K562 (cell line): ENCODE results near the gene SERTAD3. TPM values are rescaled to one million over a fixed set of nuclear protein-coding genes. Genes with fewer than 3 reads are reported as not detected.

Experiments used
- CLOCK ChIP-seq: fragments of 250-450 bp; sonication (Bioruptor Pico); IDR thresholded peaks from 2 replicates; pipeline ENCODE4 v1.4.0; 2020; ENCODE audit warnings: mild to moderate bottlenecking, moderate library complexity, borderline replicate concordance
- DPF2 ChIP-seq: fragments of 450-650 bp; IDR thresholded peaks from 2 replicates; pipeline ENCODE4 v1.6.1; 2016
- FOS ChIP-seq: IDR thresholded peaks from 3 replicates; pipeline ENCODE4 v1.6.1; 2011; ENCODE audit not compliant: insufficient read length; ENCODE audit errors: extremely low read depth
- FOXO4 ChIP-seq: fragments of 450-650 bp; formaldehyde crosslinking; IDR thresholded peaks from 2 replicates; pipeline ENCODE4 v1.4.0; 2020; ENCODE audit warnings: mild to moderate bottlenecking, moderate library complexity
- GTF2E2 ChIP-seq: fragments of 200-800 bp; sonication (Bioruptor generic); IDR thresholded peaks from 2 replicates; pipeline ENCODE4 v1.6.1; 2016; ENCODE audit warnings: missing genetic modification characterization, missing compliant biosample characterization
- HMG20A ChIP-seq: fragments of 450-650 bp; formaldehyde crosslinking; conservative IDR thresholded peaks from 2 replicates; pipeline ENCODE4 v1.4.0; 2020; ENCODE audit warnings: mild to moderate bottlenecking, mixed read lengths
- L3MBTL2 ChIP-seq: fragments of 450-650 bp; IDR thresholded peaks from 2 replicates; pipeline ENCODE4 v1.6.1; 2016; ENCODE audit warnings: mild to moderate bottlenecking, moderate library complexity
- MAZ ChIP-seq, 2 experiments: fragments of 450-650 bp in 1 of 2; sonication (generic) in 1 of 2; formaldehyde crosslinking; IDR thresholded peaks in 1 of 2; conservative IDR thresholded peaks in 1 of 2; 2 replicates each; pipeline versions ENCODE4 v1.4.0 to v1.5.0; 2020; ENCODE audit warnings: mild to moderate bottlenecking in 1 of 2, missing genetic modification reagents in 1 of 2
- MEF2D ChIP-seq: conservative IDR thresholded peaks from 2 replicates; pipeline ENCODE4 v1.6.1; 2016; ENCODE audit warnings: low read depth, missing genetic modification characterization, missing compliant biosample characterization
- NFIX ChIP-seq: fragments of 250-450 bp; sonication (Bioruptor Pico); IDR thresholded peaks from 2 replicates; pipeline ENCODE4 v1.4.0; 2020; ENCODE audit warnings: low read depth, mild to moderate bottlenecking, moderate library complexity
- ZNF318 ChIP-seq, 2 experiments: fragments of 450-650 bp; IDR thresholded peaks; 2 replicates each; pipeline ENCODE4 v1.6.1; 2016; ENCODE audit warnings: mild to moderate bottlenecking in 2 of 2, borderline replicate concordance in 1 of 2, low read depth in 1 of 2, moderate library complexity in 1 of 2
- ZNF395 ChIP-seq: fragments of 200-800 bp; sonication (Bioruptor generic); IDR thresholded peaks from 2 replicates; pipeline ENCODE4 v1.6.1; 2017; ENCODE audit warnings: missing genetic modification characterization, missing compliant biosample characterization
- ZNF436 ChIP-seq: fragments of 250-450, 450-650 bp; sonication (Bioruptor Pico); formaldehyde crosslinking; IDR thresholded peaks from 2 replicates; pipeline ENCODE4 v1.7.0; 2020; ENCODE audit warnings: mild to moderate bottlenecking
- polyA plus RNA-seq, 8 experiments: library from polyadenylated mRNA; depleted of rRNA in 4 of 8; stranded (reverse) in 5 of 8; unstranded in 3 of 8; fragments of >200 nt; fragmentation: Nextera tagmentation in 2 of 8; fragmentation: Illumina TruSeq in 1 of 8; extraction: Ambion mirVana in 2 of 8; extraction: Trizol in 1 of 8; gene quantifications; 2 replicates each; pipeline versions ENCODE4 v1.2.1 to v1.2.3, GENCODE V29; 2011 to 2014; ENCODE audit warnings: inconsistent platforms in 1 of 8, missing spikeins in 1 of 8
- total RNA-seq, 7 experiments: library from RNA; depleted of rRNA in 6 of 7; stranded (reverse); fragments of >200 nt in 6 of 7; fragmentation: Illumina TruSeq in 2 of 7; extraction: Trizol in 2 of 7; gene quantifications; 2 replicates each; pipeline versions ENCODE4 v1.2.1 to v1.2.3, GENCODE V29; 2011 to 2021; ENCODE audit warnings: low replicate concordance in 1 of 7

SERTAD3 gene
- total and polyA plus RNA-seq, 9 of the 15 experiments (the other 6 are each of a cell fraction or from before 2014, with no cell fraction given): 5.4 to 28.9 (median 17.5) TPM

GRCh38 chr19:40416918-40417642 lies 27.1 kb downstream of the SERTAD3 start (continued):
- TF ChIP-seq MAZ (CRISPR knock-in tag; conservative IDR thresholded peaks at IDR 0.05 in 1 of 2, IDR thresholded peaks at IDR 0.05 in 1 of 2) (peak in 1 of 2 experiments; percentile 48; a peak in 3 of 4 replicates), MEF2D (tag) (0 out of 2 replicates have a peak, but pooled peaks have one; percentile 35), HMG20A (CRISPR knock-in tag) (no peak), DPF2 (peak; percentile 99), ZNF436 (CRISPR knock-in tag) (no peak), CLOCK (CRISPR knock-in tag) (no peak), L3MBTL2 (no peak), ZNF318 (IDR thresholded peaks at IDR 0.05; ENCODE audit: borderline replicate concordance in 1 of 2, low read depth in 1 of 2) (peak in 1 of 2 experiments; percentile 68; a peak in 2 of 4 replicates), FOXO4 (CRISPR knock-in tag) (no peak), ZNF395 (CRISPR knock-in tag) (no peak; the same call in 1 of the 2 replicates), NFIX (CRISPR knock-in tag) (no peak), FOS (peak; percentile 32), GTF2E2 (tag) (no peak)
